HepG2 (cell line): ENCODE measurements around the gene CRIM1. TPM values are rescaled to one million over a fixed set of nuclear protein-coding genes. Genes with fewer than 3 reads are reported as not detected.

Experiments
- AGO2 ChIP-seq: fragments of 200-400 bp; formaldehyde crosslinking; optimal IDR thresholded peaks from 2 replicates; pipeline ENCODE3; 2017; ENCODE audit warnings: mild to moderate bottlenecking, low read depth, low read length, moderate library complexity
- AKNA ChIP-seq: sonication (generic); formaldehyde crosslinking; IDR thresholded peaks from 2 replicates; pipeline ENCODE4 v1.4.0; 2020; ENCODE audit warnings: missing genetic modification reagents, borderline replicate concordance
- ASH2L ChIP-seq: fragments of 300-600, 200-600 bp; sonication (generic); IDR thresholded peaks from 2 replicates; pipeline ENCODE4 v1.7.0; 2017; ENCODE audit warnings: low read depth, mild to moderate bottlenecking, moderate library complexity, mixed read lengths, low read length; ENCODE audit not compliant: insufficient read length
- DPF2 ChIP-seq: sonication (generic); formaldehyde crosslinking; IDR thresholded peaks from 2 replicates; pipeline ENCODE4 v1.4.0; 2020; ENCODE audit warnings: mild to moderate bottlenecking, low read depth, missing genetic modification reagents, borderline replicate concordance
- ERF ChIP-seq: IDR thresholded peaks from 2 replicates; pipeline ENCODE4 v1.6.1; 2018; ENCODE audit warnings: missing biosample characterization, missing genetic modification reagents
- SOX6 ChIP-seq, 2 experiments: fragments of 450-650 bp in 1 of 2; sonication (generic) in 1 of 2; formaldehyde crosslinking in 1 of 2; IDR thresholded peaks; 2 replicates each; pipeline versions ENCODE4 v1.4.0 to v1.6.1; 2017 to 2020; ENCODE audit warnings: antibody characterized with exemption in 1 of 2, mild to moderate bottlenecking in 1 of 2, missing genetic modification reagents in 1 of 2
- TAF15 ChIP-seq: fragments of 200-400 bp; formaldehyde crosslinking; IDR thresholded peaks from one replicate; pipeline ENCODE4 v1.6.1; 2018; ENCODE audit warnings: mild to moderate bottlenecking, low read depth, low read length; ENCODE audit not compliant: poor library complexity, severe bottlenecking
- YEATS2 ChIP-seq: sonication (generic); formaldehyde crosslinking; IDR thresholded peaks from 2 replicates; pipeline ENCODE4 v1.4.0; 2020; ENCODE audit warnings: missing genetic modification reagents, borderline replicate concordance
- ZBTB49 ChIP-seq: sonication (generic); formaldehyde crosslinking; IDR thresholded peaks from 2 replicates; pipeline ENCODE4 v1.4.0; 2020; ENCODE audit warnings: missing genetic modification reagents, borderline replicate concordance
- ZNF609 ChIP-seq: sonication (generic); formaldehyde crosslinking; IDR thresholded peaks from 2 replicates; pipeline ENCODE4 v1.4.0; 2020; ENCODE audit warnings: mild to moderate bottlenecking, missing genetic modification reagents, borderline replicate concordance
- ZNF670 ChIP-seq: sonication (generic); formaldehyde crosslinking; IDR thresholded peaks from 2 replicates; pipeline ENCODE4 v1.8.0; 2022; ENCODE audit warnings: mild to moderate bottlenecking, missing genetic modification reagents, borderline replicate concordance
- polyA plus RNA-seq, 8 experiments: library from polyadenylated mRNA; depleted of rRNA in 3 of 8; stranded (reverse) in 7 of 8; unstranded in 1 of 8; fragments of >200 nt; fragmentation: Illumina TruSeq in 4 of 8; extraction: Trizol in 4 of 8; gene quantifications; 2 replicates each; pipeline versions ENCODE4 v1.2.1 to v1.2.3, GENCODE V29; 2011 to 2016; ENCODE audit warnings: low read depth in 4 of 8, missing spikeins in 1 of 8, mixed read lengths in 1 of 8; ENCODE audit not compliant: insufficient read depth in 1 of 8
- total RNA-seq, 5 experiments: library from RNA; depleted of rRNA; stranded (reverse); fragments of >200 nt; fragmentation: Illumina TruSeq; extraction: Trizol; gene quantifications; 2 replicates each; pipeline ENCODE4 v1.2.3, GENCODE V29; 2016; ENCODE audit warnings: low read depth in 1 of 5
- TF ChIP-seq, protein P1 (sequence below): sonication (generic); formaldehyde crosslinking; IDR thresholded peaks from 2 replicates; pipeline ENCODE4 v1.4.0; 2020; ENCODE audit warnings: missing genetic modification reagents
- TF ChIP-seq, protein P2 (sequence below): sonication (generic); formaldehyde crosslinking; IDR thresholded peaks from 2 replicates; pipeline ENCODE4 v1.5.0; 2020; ENCODE audit warnings: missing genetic modification reagents, mild to moderate bottlenecking, borderline replicate concordance

CRIM1 gene
- total and polyA plus RNA-seq, 2 of the 13 experiments (the other 11 are each of a cell fraction or from before 2014, with no cell fraction given), result 39.1 to 69.9 TPM

DNA sequence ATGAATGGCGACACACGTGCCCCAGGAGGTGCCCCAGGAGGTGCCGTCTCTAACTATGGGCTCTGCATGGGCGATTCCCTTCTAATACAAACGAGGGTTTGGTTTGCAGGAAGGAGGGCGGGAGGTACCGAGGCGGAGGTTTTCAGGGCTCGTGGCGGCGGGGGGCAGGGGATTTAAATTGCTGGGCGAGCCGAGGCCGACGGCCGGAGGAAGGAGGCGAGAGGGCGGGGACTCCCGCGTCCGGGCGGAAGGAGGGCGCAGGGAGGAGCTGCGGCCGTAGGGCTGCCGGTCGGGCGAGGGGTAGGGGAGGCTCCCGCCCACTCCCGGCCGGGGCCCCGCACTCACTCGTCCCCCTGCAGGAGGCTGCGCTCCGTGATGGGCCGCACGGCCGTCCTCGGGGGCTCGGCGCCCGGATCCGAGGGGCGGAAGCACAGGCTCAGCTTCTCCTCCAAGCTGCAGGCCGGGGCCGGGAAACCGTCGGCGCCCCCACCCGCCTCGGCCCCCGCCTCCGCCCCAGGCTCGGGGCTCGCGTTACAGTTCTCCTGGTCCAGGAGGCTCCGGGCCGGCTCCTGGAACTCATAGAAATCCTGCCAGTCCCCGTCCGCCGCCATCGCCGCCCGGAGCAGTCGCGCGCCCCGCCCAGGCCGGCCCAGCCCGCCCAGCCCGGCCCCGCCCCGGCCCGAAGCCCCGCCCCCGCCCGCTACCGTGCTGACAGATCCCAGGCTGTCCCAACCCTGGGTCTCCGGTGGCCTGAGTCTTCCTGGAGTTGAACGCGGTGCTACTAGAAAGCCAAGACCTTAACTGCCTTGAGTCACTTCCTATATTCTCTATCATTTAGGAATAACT is 242.2 kb downstream of the CRIM1 start, which contains the start of gene FEZ2 (continued):
- TF ChIP-seq ZNF670, result no peak; the same call in 1 of the 2 replicates
- TF ChIP-seq AGO2, result peak; percentile 77
- TF ChIP-seq ERF, result 0 out of 2 replicates have a peak, but pooled peaks have one; percentile 31
- TF ChIP-seq, protein P1, sequence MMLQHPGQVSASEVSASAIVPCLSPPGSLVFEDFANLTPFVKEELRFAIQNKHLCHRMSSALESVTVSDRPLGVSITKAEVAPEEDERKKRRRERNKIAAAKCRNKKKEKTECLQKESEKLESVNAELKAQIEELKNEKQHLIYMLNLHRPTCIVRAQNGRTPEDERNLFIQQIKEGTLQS, result no peak
- no peak for TF ChIP-seq ZBTB49 (CRISPR knock-in tag)
- TF ChIP-seq ASH2L, result peak; percentile 74
- no peak for TF ChIP-seq AKNA (CRISPR knock-in tag)
- 0 out of 2 replicates have a peak, but pooled peaks have one; percentile 48 for TF ChIP-seq YEATS2 (CRISPR knock-in tag)
- TF ChIP-seq SOX6 (IDR thresholded peaks at IDR 0.05), result no peak
- TF ChIP-seq SOX6 (CRISPR knock-in tag; IDR thresholded peaks at IDR 0.05), result peak; percentile 52
- TF ChIP-seq DPF2, result no peak
- TF ChIP-seq, protein P2, sequence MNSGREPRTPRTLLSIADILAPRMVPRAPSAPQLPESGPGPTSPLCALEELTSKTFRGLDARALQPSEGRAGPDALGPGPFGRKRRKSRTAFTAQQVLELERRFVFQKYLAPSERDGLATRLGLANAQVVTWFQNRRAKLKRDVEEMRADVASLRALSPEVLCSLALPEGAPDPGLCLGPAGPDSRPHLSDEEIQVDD (CRISPR knock-in tag), result no peak
- TF ChIP-seq ZNF609 (CRISPR knock-in tag), result peak; percentile 46; the same call in 1 of the 2 replicates
- TF ChIP-seq TAF15, result no peak
